Large intestine (tissue), 3 donors: ENCODE data around the gene STUM. TPM values are rescaled to one million over a fixed set of nuclear protein-coding genes. Genes with fewer than 3 reads are reported as not detected.

Source experiments
- DNase-seq, 2 donors: peaks; one replicate each; pipeline versions ENCODE4 v3.0.0 to v3.0.0-alpha.2; 2013
- H3K27ac ChIP-seq: one replicate; pipeline ENCODE4 v1.5.1; 2013; ENCODE audit warnings: low read length
- H3K27me3 ChIP-seq: 2 replicates; pipeline ENCODE4 v1.6.1; 2013; ENCODE audit warnings: low read length; ENCODE audit not compliant: control insufficient read depth, insufficient read depth
- H3K36me3 ChIP-seq: 2 replicates; pipeline ENCODE4 v1.6.1; 2013; ENCODE audit warnings: low read length; ENCODE audit not compliant: control insufficient read depth, insufficient read depth
- H3K4me1 ChIP-seq: one replicate; pipeline ENCODE4 v1.6.1; 2013; ENCODE audit warnings: low read length; ENCODE audit not compliant: control insufficient read depth, insufficient read depth
- H3K4me3 ChIP-seq: one replicate; pipeline ENCODE4 v1.5.1; 2013; ENCODE audit warnings: low read length
- H3K9me3 ChIP-seq: one replicate; pipeline ENCODE4 v1.6.1; 2013; ENCODE audit warnings: mild to moderate bottlenecking, low read depth, low read length, moderate library complexity; ENCODE audit not compliant: control insufficient read depth
- WGBS: methylation state at CpG from one replicate; pipeline ENCODE4 v1.1.5; 2013; ENCODE audit warnings: low lambda C conversion rate; ENCODE audit not compliant: insufficient coverage; 5-methylcytosine and 5-hydroxymethylcytosine counted together
- polyA plus RNA-seq: library from polyadenylated mRNA; unstranded; fragments of 120-200 nt; gene quantifications from one replicate; pipeline ENCODE4 v1.2.1, GENCODE V29; 2013

Gene STUM
- polyA plus RNA-seq, 1 donor = 8.2 TPM

GRCh38 chr1:226603858-226604559, 55.4 kb downstream of the STUM start:
- Histone ChIP-seq H3K9me3 (no peaks in the 10 kb centered on the region), H3K4me1 (peaks cover 2% of the 10 kb centered on the region), H3K27ac (no peak overlapping the region), H3K36me3 (no peaks in the 10 kb centered on the region), H3K27me3 (peaks cover 2% of the 10 kb centered on the region), H3K4me3 (no peak overlapping the region)
- WGBS = no CpG with 5 or more reads among the region's 19 CpGs
- DNase-seq = no peak

- Histone ChIP-seq H3K4me1 (peaks cover 2% of the 10 kb centered on the region), H3K36me3 (no peaks in the 10 kb centered on the region), H3K4me3 (no peak overlapping the region), H3K27ac (no peak overlapping the region), H3K9me3 (no peaks in the 10 kb centered on the region), H3K27me3 (peaks cover 6% of the 10 kb centered on the region)
- DNase-seq = no peak
- WGBS = no CpG with 5 or more reads among the region's 9 CpGs
Observed at GRCh38 chr1:226604560-226605317, 56.2 kb downstream of the STUM start.

GRCh38 chr1:226605318-226605950, 56.9 kb downstream of the STUM start:
- Histone ChIP-seq H3K4me3 (no peak overlapping the region), H3K27ac (no peak overlapping the region), H3K4me1 (peaks cover 2% of the 10 kb centered on the region), H3K27me3 (peaks cover 13% of the 10 kb centered on the region), H3K9me3 (no peaks in the 10 kb centered on the region), H3K36me3 (no peaks in the 10 kb centered on the region)
- WGBS = no CpG with 5 or more reads among the region's 9 CpGs
- DNase-seq = no peak

GRCh38 chr1:226606311-226607267, 58.0 kb downstream of the STUM start:
- H3K4me3 ChIP-seq = no peak overlapping the region
- no CpG with 5 or more reads among the region's 11 CpGs for WGBS
- DNase-seq = no peak
- H3K4me1 ChIP-seq = peaks cover 2% of the 10 kb centered on the region
- H3K36me3 ChIP-seq = no peaks in the 10 kb centered on the region
- H3K27me3 ChIP-seq = peaks cover 16% of the 10 kb centered on the region
- H3K27ac ChIP-seq = no peak overlapping the region
- no peaks in the 10 kb centered on the region for H3K9me3 ChIP-seq

- Histone ChIP-seq H3K27ac (no peak overlapping the region), H3K4me1 (peaks cover 2% of the 10 kb centered on the region), H3K27me3 (peaks cover 19% of the 10 kb centered on the region), H3K9me3 (no peaks in the 10 kb centered on the region), H3K4me3 (no peak overlapping the region), H3K36me3 (no peaks in the 10 kb centered on the region)
- DNase-seq = no peak
- 100% methylated on average over 1 of the region's 12 CpGs for WGBS
Observed at GRCh38 chr1:226607268-226607660, 58.7 kb downstream of the STUM start.

- WGBS = no CpG with 5 or more reads among the region's 1 CpG
- Histone ChIP-seq H3K36me3 (no peaks in the 10 kb centered on the region), H3K4me1 (peaks cover 2% of the 10 kb centered on the region), H3K4me3 (no peak overlapping the region), H3K27ac (no peak overlapping the region), H3K9me3 (no peaks in the 10 kb centered on the region), H3K27me3 (peaks cover 19% of the 10 kb centered on the region)
- no peak for DNase-seq
Observed at GRCh38 chr1:226607821-226608220, 59.3 kb downstream of the STUM start.

- peak; percentile 43 to 59 for DNase-seq
- peaks cover 2% of the 10 kb centered on the region for H3K4me1 ChIP-seq
- peaks cover 19% of the 10 kb centered on the region for H3K27me3 ChIP-seq
- H3K4me3 ChIP-seq = no peak overlapping the region
- H3K27ac ChIP-seq = no peak overlapping the region
- H3K36me3 ChIP-seq = no peaks in the 10 kb centered on the region
- no peaks in the 10 kb centered on the region for H3K9me3 ChIP-seq
- WGBS = 87% methylated on average over 7 of the region's 18 CpGs
Observed at GRCh38 chr1:226608699-226609505, 60.3 kb downstream of the STUM start.

- DNase-seq = no peak
- no peaks in the 10 kb centered on the region for H3K9me3 ChIP-seq
- H3K4me3 ChIP-seq = no peak overlapping the region
- peaks cover 2% of the 10 kb centered on the region for H3K4me1 ChIP-seq
- peaks cover 19% of the 10 kb centered on the region for H3K27me3 ChIP-seq
- no CpG with 5 or more reads among the region's 11 CpGs for WGBS
- no peak overlapping the region for H3K27ac ChIP-seq
- no peaks in the 10 kb centered on the region for H3K36me3 ChIP-seq
Observed at GRCh38 chr1:226609836-226610455, 61.4 kb downstream of the STUM start.

- Histone ChIP-seq H3K27me3 (peaks cover 19% of the 10 kb centered on the region), H3K9me3 (no peaks in the 10 kb centered on the region), H3K27ac (no peak overlapping the region), H3K4me1 (peaks cover 2% of the 10 kb centered on the region), H3K36me3 (no peaks in the 10 kb centered on the region), H3K4me3 (no peak overlapping the region)
- DNase-seq = no peak
- WGBS = no CpG with 5 or more reads among the region's 7 CpGs
Observed at GRCh38 chr1:226610671-226611070, 62.1 kb downstream of the STUM start.
